ENCODE data around the gene FNDC10.

Gene FNDC10

DNA sequence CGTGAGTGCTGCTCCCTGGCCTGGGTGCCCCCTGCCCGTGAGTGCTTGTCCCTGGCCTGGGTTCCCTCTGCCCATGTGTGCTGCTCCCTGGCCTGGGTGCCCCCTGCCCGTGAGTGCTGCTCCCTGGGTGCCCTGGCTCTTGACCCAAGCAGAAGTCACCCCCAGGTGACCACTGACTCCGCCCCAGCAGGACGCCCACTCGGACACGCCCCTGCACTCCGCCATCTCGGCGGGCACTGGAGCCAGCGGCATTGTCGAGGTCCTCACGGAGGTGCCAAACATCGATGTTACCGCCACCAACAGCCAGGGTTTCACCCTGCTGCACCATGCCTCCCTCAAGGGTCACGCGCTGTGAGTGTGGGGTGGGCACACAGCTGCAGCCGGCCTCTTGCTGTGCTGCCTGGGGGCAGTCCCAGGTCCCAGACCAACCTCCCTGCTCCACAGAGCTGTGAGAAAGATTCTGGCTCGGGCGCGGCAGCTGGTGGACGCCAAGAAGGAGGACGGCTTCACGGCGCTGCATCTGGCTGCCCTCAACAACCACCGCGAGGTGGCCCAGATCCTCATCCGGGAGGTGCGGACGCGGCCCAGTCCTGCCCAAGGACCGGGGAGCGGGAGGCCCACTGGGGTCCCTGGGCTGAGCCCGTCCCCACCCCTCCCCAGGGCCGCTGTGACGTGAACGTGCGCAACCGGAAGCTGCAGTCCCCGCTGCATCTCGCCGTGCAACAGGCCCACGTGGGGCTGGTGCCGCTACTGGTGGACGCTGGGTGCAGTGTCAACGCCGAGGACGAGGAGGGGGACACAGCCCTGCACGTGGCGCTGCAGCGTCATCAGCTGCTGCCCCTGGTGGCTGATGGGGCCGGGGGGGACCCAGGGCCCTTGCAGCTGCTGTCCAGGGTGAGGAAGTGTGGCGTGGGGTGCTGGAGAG is 28.2 kb upstream of the FNDC10 start:
- no peak for DNase-seq (ENCODE audit: low read depth)

GRCh38 chr1:1627261-1627828 is 27.4 kb upstream of the FNDC10 start:
- DNase-seq (ENCODE audit: low read depth), result no peak

- no peak for DNase-seq (ENCODE audit: low read depth)
Observed at GRCh38 chr1:1626207-1627141, 26.5 kb upstream of the FNDC10 start.

- no peak for DNase-seq (ENCODE audit: low read depth)
Observed at GRCh38 chr1:1625824-1626206, 25.9 kb upstream of the FNDC10 start.

DNA sequence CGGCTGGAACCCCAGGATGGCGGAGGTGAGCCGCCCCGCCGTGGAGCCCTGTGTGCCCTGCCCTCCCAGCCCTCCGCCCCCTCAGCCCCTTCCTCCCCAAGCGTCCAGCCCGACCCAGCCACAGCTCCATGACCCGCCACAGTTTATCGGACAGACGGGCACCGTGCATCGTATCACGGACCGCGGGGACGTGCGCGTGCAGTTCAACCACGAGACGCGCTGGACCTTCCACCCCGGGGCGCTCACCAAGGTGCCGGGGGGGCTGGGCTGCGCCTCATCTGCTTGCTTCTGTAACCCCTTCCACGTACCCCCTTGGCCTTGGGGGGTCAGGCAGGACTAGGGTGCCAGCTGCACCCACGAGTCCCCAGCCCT is 25.5 kb upstream of the FNDC10 start:
- no peak for DNase-seq (ENCODE audit: low read depth)

- DNase-seq (ENCODE audit: low read depth), result no peak
Observed at GRCh38 chr1:1624443-1625403, 24.8 kb upstream of the FNDC10 start.

GRCh38 chr1:1623631-1624442 is 23.9 kb upstream of the FNDC10 start:
- DNase-seq (ENCODE audit: low read depth), result no peak

DNA sequence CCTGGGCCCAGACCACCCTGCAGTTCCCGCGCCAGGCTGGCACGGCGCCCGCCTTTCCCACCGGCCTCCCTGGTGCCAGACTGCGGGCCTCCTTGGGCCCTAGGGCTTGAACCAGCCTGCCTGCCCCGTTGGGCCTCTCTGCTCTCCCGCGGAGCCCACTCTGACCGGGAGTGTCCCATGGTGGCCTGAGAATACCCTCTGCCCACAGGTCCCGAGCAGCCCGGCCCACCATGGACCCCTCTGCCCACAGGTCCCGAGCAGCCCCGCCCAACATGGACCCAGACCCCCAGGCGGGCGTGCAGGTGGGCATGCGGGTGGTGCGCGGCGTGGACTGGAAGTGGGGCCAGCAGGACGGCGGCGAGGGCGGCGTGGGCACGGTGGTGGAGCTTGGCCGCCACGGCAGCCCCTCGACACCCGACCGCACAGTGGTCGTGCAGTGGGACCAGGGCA is 23.3 kb upstream of the FNDC10 start:
- no peak for DNase-seq (ENCODE audit: low read depth)

- no peak for DNase-seq (ENCODE audit: low read depth)
Observed at GRCh38 chr1:1622788-1623094, 22.8 kb upstream of the FNDC10 start.

DNA sequence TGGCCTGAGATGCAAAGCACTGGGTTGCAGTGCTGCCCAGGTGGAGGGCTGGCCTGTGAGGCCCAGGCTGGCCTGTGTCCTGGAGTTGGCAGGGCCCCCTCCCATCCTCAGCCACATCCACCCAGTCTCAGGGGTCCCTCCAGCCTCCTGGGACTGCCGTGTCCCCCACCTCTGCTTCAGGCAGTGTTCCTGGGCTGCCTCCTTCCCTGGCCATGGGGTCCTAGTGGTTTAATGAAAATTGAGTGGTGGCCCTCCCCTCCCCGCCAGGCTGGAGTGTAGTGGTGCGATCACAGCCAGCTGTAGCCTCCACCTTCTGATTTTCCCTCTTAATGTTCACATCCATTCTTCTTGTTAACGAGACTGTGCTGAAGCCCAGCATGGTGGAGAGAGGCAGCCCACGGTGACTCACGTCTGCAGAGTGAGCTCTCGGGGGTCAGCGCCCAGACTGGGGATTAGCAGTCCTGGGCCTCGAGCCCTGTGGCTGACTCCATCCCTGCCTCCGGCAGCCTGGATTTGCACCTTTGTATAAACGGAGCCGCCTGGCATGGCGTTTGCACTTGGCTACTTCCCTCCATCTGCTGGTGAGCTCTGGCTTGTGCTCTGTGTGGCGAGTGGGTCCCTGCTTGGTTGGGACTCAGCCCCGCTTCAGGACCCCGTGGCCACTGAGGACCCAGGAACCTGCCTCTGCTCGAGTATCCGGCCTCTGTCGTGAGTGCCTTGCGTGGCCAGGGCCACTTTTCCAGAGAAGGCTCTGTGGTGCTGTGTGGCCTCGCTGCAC is 22.3 kb upstream of the FNDC10 start:
- DNase-seq (ENCODE audit: low read depth), result no peak

DNA sequence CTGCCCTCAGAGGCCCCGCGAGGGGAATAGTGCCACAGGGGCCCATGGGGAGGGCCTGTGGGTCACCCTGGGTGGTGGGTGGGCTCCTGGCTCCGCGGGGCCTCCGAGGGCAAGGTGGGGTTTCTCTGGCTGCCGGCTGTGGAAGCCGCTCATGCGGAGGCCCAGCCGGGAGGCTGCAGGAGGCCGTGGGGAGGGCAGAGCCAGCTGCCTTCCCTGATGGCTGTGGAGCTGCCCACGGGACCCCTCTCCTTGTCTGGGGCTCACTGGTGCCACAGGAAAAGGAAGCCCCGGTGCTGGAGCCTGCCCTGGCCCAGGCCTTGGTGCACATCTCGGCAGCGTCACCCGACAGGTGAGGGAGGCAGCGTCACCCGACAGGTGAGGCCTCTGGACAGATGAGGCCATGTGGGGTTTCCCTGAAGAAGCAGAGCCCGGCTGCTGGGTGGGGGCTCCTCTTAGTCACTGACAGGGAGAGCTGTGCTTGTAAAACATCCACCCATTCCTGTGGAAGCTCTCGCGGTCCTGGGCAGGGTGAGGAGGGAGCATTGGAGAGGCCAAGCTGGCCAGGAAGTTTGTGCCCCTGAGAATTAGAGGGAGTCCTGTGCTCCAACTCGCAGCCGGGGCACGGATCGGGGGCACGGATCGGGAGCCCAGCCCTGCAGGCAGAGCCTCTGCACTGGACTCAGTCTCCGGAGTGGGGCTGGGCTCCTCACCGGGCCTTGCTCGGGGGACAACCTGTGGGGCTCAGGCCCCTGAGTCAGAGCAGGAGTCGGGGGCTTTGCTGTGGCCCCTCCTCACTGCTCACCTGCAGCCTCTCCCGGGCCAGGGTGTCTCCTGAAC is 21.5 kb upstream of the FNDC10 start:
- DNase-seq (ENCODE audit: low read depth), result no peak

DNA sequence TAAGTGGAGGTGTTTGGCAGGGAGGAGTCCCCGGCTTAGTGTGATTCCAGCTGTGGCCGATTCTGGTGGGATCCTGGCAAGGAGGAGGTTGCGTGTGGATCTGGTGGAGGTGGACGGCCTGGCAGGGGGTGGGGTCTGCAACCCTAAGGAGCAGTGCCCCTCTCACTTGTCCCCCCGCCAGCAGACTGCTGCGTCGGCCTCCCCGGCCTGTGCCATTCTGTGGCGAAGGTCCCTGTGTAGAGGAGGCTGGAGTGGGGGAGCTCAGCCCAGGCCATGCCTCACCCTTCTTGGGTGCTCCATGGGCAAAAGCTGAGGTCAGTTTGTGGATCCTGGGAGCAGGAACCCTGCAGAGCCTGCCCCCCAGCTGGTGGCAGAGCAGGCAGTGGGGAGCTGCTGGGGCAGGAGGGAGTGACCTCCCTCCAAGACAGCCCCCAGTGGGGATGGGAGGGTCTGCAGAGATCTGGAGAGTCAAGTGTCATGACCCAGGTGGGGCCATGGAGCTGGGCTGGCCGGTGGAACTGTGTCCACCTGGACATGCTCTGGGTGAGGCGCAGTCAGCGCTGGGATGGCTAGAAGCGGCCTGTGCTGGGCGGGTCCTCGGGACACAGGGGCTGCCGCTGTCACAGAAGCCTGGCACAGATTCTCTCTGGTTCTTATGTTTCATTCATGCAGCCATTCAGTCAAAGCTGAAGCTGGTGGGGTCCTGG is 20.7 kb upstream of the FNDC10 start:
- no peak for DNase-seq (ENCODE audit: low read depth)

GRCh38 chr1:1619917-1620361 is 20.0 kb upstream of the FNDC10 start:
- no peak for DNase-seq (ENCODE audit: low read depth)

- no peak for DNase-seq (ENCODE audit: low read depth)
Observed at GRCh38 chr1:1618396-1619068, 18.6 kb upstream of the FNDC10 start.

GRCh38 chr1:1617925-1618324 is 18.0 kb upstream of the FNDC10 start:
- DNase-seq (ENCODE audit: low read depth), result no peak

- no peak for DNase-seq (ENCODE audit: low read depth)
Observed at GRCh38 chr1:1617516-1617915, 17.6 kb upstream of the FNDC10 start.

- no peak for DNase-seq (ENCODE audit: low read depth)
Observed at GRCh38 chr1:1616838-1617237, 16.9 kb upstream of the FNDC10 start.
